ENCODE data around the gene PPIL4.
A peak's percentile ranks its signal among the peaks of the same experiment; 100 is the strongest.

The PPIL4 gene, protein sequence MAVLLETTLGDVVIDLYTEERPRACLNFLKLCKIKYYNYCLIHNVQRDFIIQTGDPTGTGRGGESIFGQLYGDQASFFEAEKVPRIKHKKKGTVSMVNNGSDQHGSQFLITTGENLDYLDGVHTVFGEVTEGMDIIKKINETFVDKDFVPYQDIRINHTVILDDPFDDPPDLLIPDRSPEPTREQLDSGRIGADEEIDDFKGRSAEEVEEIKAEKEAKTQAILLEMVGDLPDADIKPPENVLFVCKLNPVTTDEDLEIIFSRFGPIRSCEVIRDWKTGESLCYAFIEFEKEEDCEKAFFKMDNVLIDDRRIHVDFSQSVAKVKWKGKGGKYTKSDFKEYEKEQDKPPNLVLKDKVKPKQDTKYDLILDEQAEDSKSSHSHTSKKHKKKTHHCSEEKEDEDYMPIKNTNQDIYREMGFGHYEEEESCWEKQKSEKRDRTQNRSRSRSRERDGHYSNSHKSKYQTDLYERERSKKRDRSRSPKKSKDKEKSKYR

GRCh38 chr6:149545754-149546471 lies at the start of gene PPIL4:
PPIL4 (minus strand) TSS chr6:149546043; CDS start chr6:149546005, 38 bp downstream.
- peak; percentile 67 to 97 (median 90) for DNase-seq

DNA sequence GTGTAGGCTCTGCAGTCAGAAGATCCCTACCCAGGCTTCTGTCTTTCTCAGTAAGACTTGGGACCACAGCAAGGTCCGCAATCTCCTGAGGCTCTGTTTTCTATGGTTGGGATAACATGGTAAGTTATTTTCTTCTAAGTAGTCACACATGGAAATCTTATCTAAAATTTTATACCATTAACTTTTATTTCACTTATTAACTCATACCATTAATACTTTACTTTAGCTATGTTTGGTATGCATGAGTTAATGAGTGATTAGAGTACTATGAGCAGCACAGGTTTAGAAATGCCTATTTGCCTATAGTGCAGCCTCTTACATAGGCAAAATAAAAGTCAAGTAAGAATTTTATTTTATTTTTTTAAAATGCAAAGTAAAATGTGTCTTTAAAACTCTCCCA lies 47.6 kb upstream of the PPIL4 start:
- no peak for DNase-seq

DNA sequence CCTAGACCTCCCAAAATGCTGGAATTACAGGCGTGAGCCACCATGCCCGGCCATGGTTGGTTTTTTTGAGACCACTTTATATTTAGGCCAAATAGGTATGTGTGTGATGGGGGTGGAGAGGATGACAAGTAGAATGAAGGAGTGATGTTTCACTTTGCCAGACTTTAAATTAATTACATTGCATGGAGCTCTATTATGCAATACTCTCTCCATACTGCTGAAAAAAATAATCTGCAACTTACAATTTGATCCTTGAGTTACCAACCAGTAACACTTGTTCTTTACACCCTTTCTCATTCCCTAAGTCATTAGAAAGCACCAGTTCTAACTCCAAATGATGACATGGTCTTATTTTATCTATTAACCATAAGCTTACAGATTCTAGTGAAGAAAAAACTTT lies 47.1 kb upstream of the PPIL4 start:
- no peak for DNase-seq

DNA sequence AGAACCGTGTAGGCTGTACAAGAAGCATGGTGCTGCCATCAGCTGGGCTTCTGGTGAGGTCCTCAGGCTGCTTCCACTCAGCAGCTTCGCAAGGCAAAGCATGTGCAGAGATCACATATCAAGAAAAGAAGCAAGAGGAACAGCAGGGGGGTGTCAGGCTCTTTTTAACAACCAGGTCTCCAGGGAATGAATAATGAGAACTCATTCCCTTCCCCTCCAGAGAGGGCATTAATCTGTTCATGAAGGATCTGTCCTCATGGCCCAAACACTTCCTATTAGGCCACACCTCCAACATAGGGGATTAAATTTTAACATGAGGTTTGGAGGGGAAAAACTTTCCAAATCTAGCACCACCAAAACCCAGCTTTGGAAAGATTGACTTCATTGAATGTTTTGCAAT lies 40.3 kb upstream of the PPIL4 start:
- DNase-seq: no peak

- DNase-seq: no peak
Observed at GRCh38 chr6:149581349-149581748, 35.5 kb upstream of the PPIL4 start.

DNA sequence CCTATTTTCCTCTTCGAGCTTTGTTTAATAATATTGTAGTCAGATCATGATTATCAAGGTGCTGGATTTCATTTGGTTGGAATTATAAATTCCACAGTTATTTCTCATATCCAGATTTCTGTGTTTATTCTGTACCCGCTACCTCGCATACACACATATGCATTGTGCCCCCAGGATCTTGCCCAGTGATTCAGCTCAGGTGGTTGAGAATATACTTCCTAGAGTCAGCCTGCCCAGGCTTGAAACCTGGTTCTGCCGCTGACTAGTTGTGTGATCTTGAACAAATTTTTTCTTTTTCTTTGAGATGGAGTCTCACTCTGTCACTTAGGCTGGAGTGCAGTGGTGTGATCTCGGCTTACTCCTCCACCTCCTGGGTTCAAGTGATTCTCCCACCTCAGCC lies 35.0 kb upstream of the PPIL4 start:
- DNase-seq: no peak

DNA sequence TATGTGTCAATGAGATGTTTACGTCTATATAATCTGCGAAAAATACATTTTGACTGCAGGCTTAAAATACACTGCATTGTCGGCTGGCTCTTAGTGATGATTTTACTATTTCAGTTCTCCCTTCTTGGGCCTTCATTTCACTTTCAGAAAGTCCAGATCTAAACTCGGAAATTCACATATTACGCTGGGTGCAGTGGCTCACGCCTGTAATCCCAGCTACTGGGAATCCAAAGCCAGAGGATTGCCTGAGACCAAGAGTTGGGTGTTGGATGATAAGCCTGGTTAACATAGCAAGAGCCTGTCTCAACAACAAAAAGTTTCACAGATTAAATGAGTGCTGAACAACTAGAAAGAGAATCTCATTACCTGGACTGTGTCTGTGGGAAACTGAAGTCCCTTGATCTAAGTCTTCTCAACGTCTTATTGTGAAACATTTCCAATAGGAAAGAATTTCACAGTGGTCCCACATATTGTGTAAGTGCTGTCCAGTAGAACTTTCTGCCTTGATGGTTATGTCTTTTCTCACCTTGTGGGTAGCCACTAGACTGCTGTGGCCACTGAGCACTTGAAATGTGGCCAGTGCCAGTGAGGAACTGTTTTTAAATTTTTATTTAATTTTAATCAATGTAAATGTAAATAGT lies 22.2 kb upstream of the PPIL4 start:
- no peak for DNase-seq

- DNase-seq: no peak
Observed at GRCh38 chr6:149567194-149567586, 21.3 kb upstream of the PPIL4 start.

- peak in 30 of 56 donors; percentile 11 to 76 (median 51) for DNase-seq
Observed at GRCh38 chr6:149566410-149567193, 20.8 kb upstream of the PPIL4 start.

DNA sequence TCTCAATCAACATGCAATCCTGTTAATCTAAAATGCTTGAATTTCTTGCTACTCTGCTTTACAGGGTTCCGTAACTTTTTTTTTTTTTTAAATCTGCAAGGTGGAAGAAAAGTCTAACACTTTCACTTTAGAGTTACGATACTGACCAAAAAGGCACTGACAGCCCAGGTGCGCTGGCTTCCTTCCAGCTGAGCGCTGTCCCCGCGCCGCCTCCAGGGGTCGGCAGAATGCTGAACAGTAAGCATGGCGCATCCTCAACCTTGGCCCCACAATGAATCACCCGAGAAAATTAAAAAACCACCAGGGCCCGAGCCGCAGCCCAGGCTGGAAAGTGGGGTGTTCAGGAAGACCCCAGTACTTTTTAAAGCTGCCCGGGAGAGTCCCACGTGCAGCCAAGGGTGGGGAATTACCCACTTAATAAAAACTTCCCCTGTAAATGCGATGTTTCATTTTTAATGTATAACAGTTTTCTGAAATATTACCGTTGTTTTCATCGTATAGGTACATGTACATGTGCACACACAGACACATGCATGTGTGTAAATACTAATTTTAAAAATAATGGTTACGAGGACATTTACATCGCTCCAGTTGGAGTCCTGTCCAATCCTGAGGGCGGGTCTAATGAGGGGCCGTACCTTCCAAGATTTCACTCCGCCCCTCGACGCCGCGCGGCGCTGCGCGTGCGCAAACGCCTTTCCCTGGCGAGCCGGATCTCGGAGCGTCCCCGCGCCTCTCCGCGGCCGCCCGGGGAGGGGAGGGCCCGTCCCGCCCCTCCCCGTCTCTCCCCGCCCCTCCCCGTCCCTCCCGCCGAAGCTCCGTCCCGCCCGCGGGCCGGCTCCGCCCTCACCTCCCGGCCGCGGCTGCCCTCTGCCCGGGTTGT lies 19.9 kb upstream of the PPIL4 start, which contains the start of gene GINM1:
TSS of gene GINM1 (plus strand) at position 849 of the 883 bp plus-strand sequence. CDS start 40 bp downstream, outside the sequence.
- DNase-seq: peak; percentile 46 to 95 (median 88)

GRCh38 chr6:149563928-149564325 lies 18.1 kb upstream of the PPIL4 start:
- no peak for DNase-seq

- no peak for DNase-seq
Observed at GRCh38 chr6:149563203-149563927, 17.5 kb upstream of the PPIL4 start.

GRCh38 chr6:149560736-149561135 lies 14.9 kb upstream of the PPIL4 start:
- DNase-seq: no peak

DNA sequence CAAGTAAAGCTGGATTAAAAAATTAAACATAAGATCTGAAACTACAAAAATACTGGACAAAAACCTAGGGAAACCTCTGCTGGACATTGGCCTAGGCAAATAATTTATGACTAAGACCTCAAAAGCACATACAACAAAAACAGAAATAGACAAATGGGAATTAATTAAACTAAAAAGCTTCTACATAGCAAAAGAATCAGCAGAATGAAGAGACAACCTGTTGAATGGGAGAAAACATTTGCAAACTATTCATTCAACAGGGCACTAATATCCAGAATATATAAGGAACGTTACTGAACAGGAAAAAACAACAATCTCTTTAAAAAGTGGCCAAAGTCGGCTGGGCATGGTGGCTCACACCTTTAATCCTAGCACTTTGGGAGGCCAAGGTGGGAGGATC lies 13.5 kb upstream of the PPIL4 start:
- DNase-seq: no peak

DNA sequence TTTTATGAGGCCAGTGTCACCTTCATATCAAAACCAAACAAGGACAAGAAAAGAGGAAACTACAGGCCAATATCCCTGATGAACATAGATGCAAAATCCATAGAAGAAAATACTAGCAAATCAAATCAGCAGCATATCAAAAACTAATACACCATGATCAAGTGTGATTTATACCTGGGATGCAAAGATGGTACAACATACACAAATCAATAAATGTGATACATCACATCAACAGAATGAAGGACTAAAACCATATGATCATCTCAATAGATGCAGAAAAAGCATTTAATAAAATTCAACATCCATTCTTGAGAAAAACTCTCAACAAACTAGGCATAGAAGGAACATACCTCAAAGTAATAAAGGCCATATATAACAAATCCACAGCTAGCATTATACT lies 12.2 kb upstream of the PPIL4 start:
- no peak for DNase-seq

GRCh38 chr6:149551920-149552319 lies 6.1 kb upstream of the PPIL4 start:
- no peak for DNase-seq

DNA sequence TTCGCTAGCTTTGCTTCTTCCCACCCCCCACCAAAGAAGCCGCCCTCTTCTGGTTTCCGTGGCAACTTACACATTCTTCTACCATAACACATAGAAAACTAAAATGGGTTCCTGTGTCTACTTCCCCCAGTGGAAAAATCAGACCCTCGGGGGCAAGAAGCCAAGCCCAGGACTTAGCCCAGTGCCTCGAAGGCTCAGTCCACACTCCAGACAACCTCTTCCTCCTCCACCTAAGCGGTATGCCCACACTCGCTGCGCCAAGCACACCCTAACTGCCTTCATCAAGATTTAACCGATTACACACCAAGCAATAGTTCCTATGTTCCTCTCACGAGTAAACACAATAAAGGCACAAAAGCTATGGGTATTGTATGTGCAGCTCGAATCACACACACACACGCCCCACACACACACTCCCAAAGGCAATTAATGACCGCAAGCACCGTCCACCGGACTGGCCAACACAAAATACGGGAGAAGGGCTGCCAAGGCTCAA lies 537 bp downstream of the PPIL4 start:
- DNase-seq: peak in 33 of 56 donors; percentile 3 to 57 (median 21)

GRCh38 chr6:149544646-149545257 lies 1.1 kb downstream of the PPIL4 start:
- no peak for DNase-seq

- DNase-seq: no peak
Observed at GRCh38 chr6:149541139-149541538, 4.7 kb downstream of the PPIL4 start.

All from amygdala (tissue), 56 donors.